IMR-90 (cell line): Measurements from ENCODE around the gene TMX2. TPM values are rescaled to one million over a fixed set of nuclear protein-coding genes. Genes with fewer than 3 reads are reported as not detected.
"Not testable (repeated sequence)": the region's sequence is repeated elsewhere in the genome, so short reads cannot be mapped to it uniquely, and the experiment has no call there.

Experiments used
- ATAC-seq: fragments of 200-7000 bp; cut with Tn5 transposase; 2 replicates; pipeline ENCODE4 v1.9.1; 2020; ENCODE audit warnings: low read depth, mild to moderate bottlenecking, moderate library complexity
- BruUV-seq: library from RNA; stranded (reverse); fragments of 400-500 nt; replicated peaks from 2 replicates; lab custom pipeline; 2021; lab: Mats Ljungman, UMichigan
- CTCF ChIA-PET: fragments of 300-600 bp; formaldehyde crosslinking; extraction: SDS; loops from one replicate; lab custom pipeline; 2021; ENCODE audit warnings: antibody characterized with exemption; lab: Yijun Ruan, JAX
- POLR2A ChIA-PET: fragments of 300-600 bp; sonication (Branson Sonifier 250); formaldehyde crosslinking; loops from one replicate; lab custom pipeline; 2022; ENCODE audit warnings: antibody characterized with exemption; ENCODE audit not compliant: unreplicated experiment; lab: Charles Lee
- DNase-seq: peaks from one replicate; pipeline ENCODE4 v3.0.0; 2013
- H2AFZ ChIP-seq: replicated peaks from 2 replicates; pipeline ENCODE3; 2013; ENCODE audit warnings: low read length, mild to moderate bottlenecking; ENCODE audit not compliant: poor library complexity
- H2AK5ac ChIP-seq: 2 replicates; pipeline ENCODE4 v1.6.1; 2013; ENCODE audit warnings: low read depth, low read length, inconsistent platforms
- H2AK9ac ChIP-seq: replicated peaks from 2 replicates; pipeline ENCODE3; 2013; ENCODE audit warnings: mild to moderate bottlenecking, low read depth, low read length, moderate library complexity; ENCODE audit not compliant: poor library complexity
- H2BK120ac ChIP-seq: 2 replicates; pipeline ENCODE4 v1.6.1; 2013; ENCODE audit warnings: low read depth, low read length, inconsistent platforms
- H2BK15ac ChIP-seq: 3 replicates; pipeline ENCODE4 v1.6.1; 2013; ENCODE audit warnings: low read depth, low read length, inconsistent platforms
- H2BK20ac ChIP-seq: 2 replicates; pipeline ENCODE4 v1.6.1; 2013; ENCODE audit warnings: low read depth, mild to moderate bottlenecking, inconsistent platforms, low read length, moderate library complexity
- H2BK5ac ChIP-seq: 2 replicates; pipeline ENCODE4 v1.6.1; 2013; ENCODE audit warnings: mild to moderate bottlenecking, low read depth, low read length, inconsistent platforms; ENCODE audit not compliant: poor library complexity, severe bottlenecking
- H3K14ac ChIP-seq: replicated peaks from 2 replicates; pipeline ENCODE4 v1.6.1; 2013; ENCODE audit warnings: low read depth, low read length, inconsistent platforms
- H3K18ac ChIP-seq: 2 replicates; pipeline ENCODE4 v1.6.1; 2013; ENCODE audit warnings: low read depth, low read length, control low read depth
- H3K23ac ChIP-seq: 2 replicates; pipeline ENCODE4 v1.6.1; 2013; ENCODE audit warnings: low read depth, low read length, inconsistent platforms
- H3K27ac ChIP-seq: 2 replicates; pipeline ENCODE4 v1.5.1; 2013; ENCODE audit warnings: mild to moderate bottlenecking, control low read depth, low read length; ENCODE audit not compliant: insufficient read depth
- H3K27me3 ChIP-seq: 2 replicates; pipeline ENCODE4 v1.6.1; 2013; ENCODE audit warnings: low read length; ENCODE audit not compliant: control insufficient read depth, insufficient read depth
- H3K36me3 ChIP-seq: 2 replicates; pipeline ENCODE4 v1.6.1; 2013; ENCODE audit warnings: low read length, mixed read lengths; ENCODE audit not compliant: control insufficient read depth, insufficient read depth
- H3K4ac ChIP-seq: 2 replicates; pipeline ENCODE4 v1.6.1; 2013; ENCODE audit warnings: low read depth, low read length, inconsistent platforms
- H3K4me1 ChIP-seq: 2 replicates; pipeline ENCODE4 v1.6.1; 2013; ENCODE audit warnings: low read length, mixed read lengths; ENCODE audit not compliant: control insufficient read depth, insufficient read depth
- H3K4me2 ChIP-seq: 2 replicates; pipeline ENCODE4 v1.6.1; 2013; ENCODE audit warnings: low read depth, mild to moderate bottlenecking, control low read depth, low read length, moderate library complexity
- H3K4me3 ChIP-seq: 2 replicates; pipeline ENCODE4 v1.5.1; 2013; ENCODE audit warnings: low read depth, mild to moderate bottlenecking, control low read depth, low read length, moderate library complexity; ENCODE audit not compliant: insufficient read depth
- H3K56ac ChIP-seq: 2 replicates; pipeline ENCODE4 v1.6.1; 2013; ENCODE audit warnings: low read length, inconsistent platforms; ENCODE audit not compliant: insufficient read depth; ENCODE audit errors: extremely low read depth
- H3K79me1 ChIP-seq, 2 experiments: 2 replicates each; pipeline ENCODE4 v1.6.1; 2013; ENCODE audit warnings: low read length in 2 of 2, inconsistent platforms in 1 of 2, low read depth in 1 of 2
- H3K9ac ChIP-seq: 2 replicates; pipeline ENCODE4 v1.6.1; 2013; ENCODE audit warnings: low read depth, low read length, control low read depth
- H3K9me1 ChIP-seq: 2 replicates; pipeline ENCODE4 v1.6.1; 2013; ENCODE audit warnings: low read length, inconsistent platforms; ENCODE audit not compliant: insufficient read depth
- H3K9me3 ChIP-seq: 2 replicates; pipeline ENCODE4 v1.6.1; 2013; ENCODE audit warnings: low read length; ENCODE audit not compliant: control insufficient read depth, insufficient read depth
- H4K20me1 ChIP-seq: 2 replicates; pipeline ENCODE4 v1.6.1; 2013; ENCODE audit warnings: low read length, inconsistent platforms; ENCODE audit not compliant: insufficient read depth
- H4K5ac ChIP-seq: 2 replicates; pipeline ENCODE4 v1.6.1; 2013; ENCODE audit warnings: mild to moderate bottlenecking, low read depth, low read length, control low read depth
- H4K8ac ChIP-seq, 2 experiments: 2 replicates each; pipeline ENCODE4 v1.6.1; 2013; ENCODE audit warnings: low read depth in 2 of 2, low read length in 2 of 2, control low read depth in 1 of 2, inconsistent platforms in 1 of 2
- H4K91ac ChIP-seq: 2 replicates; pipeline ENCODE4 v1.6.1; 2013; ENCODE audit warnings: low read depth, low read length, inconsistent platforms; ENCODE audit not compliant: insufficient read depth
- CEBPB ChIP-seq: IDR thresholded peaks from 2 replicates; pipeline ENCODE4 v1.6.1; 2012; ENCODE audit warnings: low read depth, low read length, improper control_type of control experiment
- RCOR1 ChIP-seq: IDR thresholded peaks from 2 replicates; pipeline ENCODE4 v1.6.1; 2012; ENCODE audit warnings: mild to moderate bottlenecking, low read length, improper control_type of control experiment; ENCODE audit not compliant: insufficient replicate concordance
- WGBS, 2 experiments: methylation state at CpG; one replicate each; pipeline versions ENCODE4 v1.1.5 to v1.1.7; 2013; ENCODE audit warnings: missing lambda C conversion rate in 2 of 2; ENCODE audit not compliant: insufficient read length in 1 of 2; ENCODE audit errors: extremely low coverage in 2 of 2; 5-methylcytosine and 5-hydroxymethylcytosine counted together
- dilution Hi-C: fragments of 300-500 bp; cut with HindIII; formaldehyde crosslinking; loops from one replicate; pipeline ENCODE4 v1.14.3; 2018; ENCODE audit warnings: low sequenced_read_pairs; ENCODE audit not compliant: unreplicated experiment
- in situ Hi-C: fragments of 300-500 bp; cut with MboI; formaldehyde crosslinking; loops from 3 replicates; pipeline ENCODE4 v1.14.3; 2019; ENCODE audit warnings: low sequenced_read_pairs, inconsistent platforms, mixed read lengths
- intact Hi-C: fragments of 100-400 bp; cut with micrococcal nuclease; formaldehyde crosslinking; loops from 2 replicates; pipeline ENCODE4 v1.10.0; 2022
- polyA plus RNA-seq, 3 experiments: library from polyadenylated mRNA; depleted of rRNA; stranded (reverse); fragments of >200 nt; gene quantifications; 2 replicates each; pipeline ENCODE4 v1.2.3, GENCODE V29; 2012; ENCODE audit warnings: low replicate concordance in 1 of 3
- total RNA-seq: library from RNA; depleted of rRNA; stranded (reverse); fragments of >200 nt; gene quantifications from 2 replicates; pipeline ENCODE4 v1.2.3, GENCODE V29; 2012

Gene TMX2
- total and polyA plus RNA-seq, 2 of the 4 experiments (the other 2 are of a cell fraction) = 60.3 to 103 TPM

GRCh38 chr11:57713835-57714234 lies 1.4 kb downstream of the TMX2 start:
- Histone ChIP-seq H2BK15ac (no peak overlapping the region), H4K5ac (no peak overlapping the region), H3K4me1 (peaks cover 5% of the 10 kb centered on the region; the same call in 1 of the 2 replicates), H3K27me3 (no peaks in the 10 kb centered on the region), H3K27ac (no peak overlapping the region), H4K91ac (no peak overlapping the region), H4K20me1 (no peaks in the 10 kb centered on the region), H3K4me2 (peak overlapping the region; percentile 90), H2BK120ac (no peak overlapping the region), H3K9me1 (0 out of 2 replicates have a peak, but pooled peaks cover 3% of the 10 kb centered on the region), H3K4ac (no peak overlapping the region), H3K4me3 (0 out of 2 replicates have a peak overlapping the region, but pooled peaks have one; percentile 17), H3K9ac (no peak overlapping the region), H2AK5ac (no peak overlapping the region), H3K18ac (no peak overlapping the region), H3K23ac (no peak overlapping the region), H2AK9ac (no peak overlapping the region), H3K36me3 (peaks cover 9% of the 10 kb centered on the region), H3K56ac (no peak overlapping the region), H3K79me1 (peaks cover 7 to 42% of the 10 kb centered on the region in 2 experiments), H3K9me3 (no peaks in the 10 kb centered on the region), H4K8ac (no peak overlapping the region), H2BK20ac (no peak overlapping the region), H2BK5ac (no peak overlapping the region), H2AFZ (no peak overlapping the region), H3K14ac (no peak overlapping the region)
- no peak for DNase-seq
- no TSS peak for BruUV-seq
- TF ChIP-seq RCOR1 (no peak), CEBPB (no peak)
- WGBS, 2 experiments = no CpG with 5 or more reads among the region's 2 CpGs
- POLR2A ChIA-PET = no interaction called here
- in situ Hi-C loops (no loop called here), intact Hi-C loops (no loop called here), dilution Hi-C loops (no loop called here)
- ATAC-seq = no peak
- CTCF ChIA-PET = interaction anchor here (0.8 kb wide), 1 partner anchor 11 kb away, joined by 3 read pairs; no protein-coding TSS in a partner anchor

- H4K8ac ChIP-seq, H3K18ac ChIP-seq, DNase-seq, H3K56ac ChIP-seq, H3K9ac ChIP-seq, H2BK20ac ChIP-seq, H3K9me1 ChIP-seq, H2BK15ac ChIP-seq, H3K4me3 ChIP-seq, H4K5ac ChIP-seq, ATAC-seq, intact Hi-C loops, CTCF ChIA-PET, H3K27ac ChIP-seq, H4K91ac ChIP-seq, H2AK5ac ChIP-seq, H3K14ac ChIP-seq, in situ Hi-C loops, H3K4me1 ChIP-seq, H3K23ac ChIP-seq, dilution Hi-C loops, H3K4me2 ChIP-seq, BruUV-seq, H2BK120ac ChIP-seq, H3K27me3 ChIP-seq, H2AFZ ChIP-seq, H2AK9ac ChIP-seq, H3K9me3 ChIP-seq, H2BK5ac ChIP-seq, H3K4ac ChIP-seq, POLR2A ChIA-PET: not testable (repeated sequence)
- peaks cover 11% of the 10 kb centered on the region; the same call in 1 of the 2 replicates for H4K20me1 ChIP-seq
- peaks cover 17% of the 10 kb centered on the region for H3K36me3 ChIP-seq
- WGBS, 2 experiments = no CpG with 5 or more reads among the region's 34 CpGs
- peaks cover 12 to 38% of the 10 kb centered on the region in 2 experiments for H3K79me1 ChIP-seq
Measured at GRCh38 chr11:57716726-57717125, 4.3 kb downstream of the TMX2 start.
